Ascending aorta (tissue), 2 donors: ENCODE data around the gene ZFYVE28. TPM values are rescaled to one million over a fixed set of nuclear protein-coding genes. Genes with fewer than 3 reads are reported as not detected.

Experiments used
- DNase-seq, 2 donors: peaks; one replicate each; pipeline ENCODE4 v3.0.0-alpha.2; 2019; ENCODE audit warnings: low spot score in 2 of 2
- H3K27ac ChIP-seq, 2 donors: fragments of 200-600 bp; sonication (generic); one replicate each; pipeline ENCODE4 v1.5.1; 2016 to 2017; ENCODE audit warnings: mild to moderate bottlenecking in 1 of 2
- H3K27me3 ChIP-seq: fragments of 200-600 bp; sonication (generic); one replicate; pipeline ENCODE4 v1.5.1; 2017
- H3K36me3 ChIP-seq, 2 donors: fragments of 200-600 bp; sonication (generic); one replicate each; pipeline ENCODE4 v1.5.1; 2016
- H3K4me1 ChIP-seq, 2 donors: fragments of 200-600 bp; sonication (generic); one replicate each; pipeline ENCODE4 v1.5.1; 2016 to 2017; ENCODE audit warnings: mild to moderate bottlenecking in 1 of 2
- H3K4me3 ChIP-seq, 2 donors: fragments of 200-600 bp; sonication (generic); one replicate each; pipeline ENCODE4 v1.5.1; 2016 to 2017; ENCODE audit warnings: mild to moderate bottlenecking in 1 of 2
- H3K9me3 ChIP-seq, 2 donors: fragments of 200-600 bp; sonication (generic); one replicate each; pipeline ENCODE4 v1.5.1; 2016
- intact Hi-C: fragments of 100-400 bp; cut with DNase I; formaldehyde crosslinking; loops from one replicate; pipeline ENCODE4 v1.15.1; 2023
- total RNA-seq: library from RNA; depleted of rRNA; stranded (reverse); fragments of >200 nt; gene quantifications from one replicate; pipeline ENCODE4 v1.1.0, GENCODE V29; 2016
- TF ChIP-seq, protein P1 (sequence below), 3 experiments: fragments of 200-600 bp in 2 of 3; fragments of 450-650 bp in 1 of 3; sonication (generic) in 2 of 3; IDR thresholded peaks; one replicate each; pipeline ENCODE4 v1.5.1; 2016 to 2019; ENCODE audit warnings: antibody characterized with exemption in 3 of 3, mild to moderate bottlenecking in 1 of 3, moderate library complexity in 1 of 3

The ZFYVE28 gene
- total RNA-seq, 1 donor from 2014 or later, result 12.3 TPM

- DNase-seq, result peak; percentile 8 to 64
- Histone ChIP-seq H3K27ac (peak overlapping the region; percentile 95 to 96), H3K4me1 (peaks cover 48 to 73% of the 10 kb centered on the region in 2 donors), H3K4me3 (peak overlapping the region in 1 of 2 donors; percentile 98), H3K36me3 (peaks cover 0 to 16% of the 10 kb centered on the region in 2 donors), H3K9me3 (no peaks in the 10 kb centered on the region), H3K27me3 (no peaks in the 10 kb centered on the region)
- intact Hi-C loops, result no loop called here
- TF ChIP-seq, protein P1, sequence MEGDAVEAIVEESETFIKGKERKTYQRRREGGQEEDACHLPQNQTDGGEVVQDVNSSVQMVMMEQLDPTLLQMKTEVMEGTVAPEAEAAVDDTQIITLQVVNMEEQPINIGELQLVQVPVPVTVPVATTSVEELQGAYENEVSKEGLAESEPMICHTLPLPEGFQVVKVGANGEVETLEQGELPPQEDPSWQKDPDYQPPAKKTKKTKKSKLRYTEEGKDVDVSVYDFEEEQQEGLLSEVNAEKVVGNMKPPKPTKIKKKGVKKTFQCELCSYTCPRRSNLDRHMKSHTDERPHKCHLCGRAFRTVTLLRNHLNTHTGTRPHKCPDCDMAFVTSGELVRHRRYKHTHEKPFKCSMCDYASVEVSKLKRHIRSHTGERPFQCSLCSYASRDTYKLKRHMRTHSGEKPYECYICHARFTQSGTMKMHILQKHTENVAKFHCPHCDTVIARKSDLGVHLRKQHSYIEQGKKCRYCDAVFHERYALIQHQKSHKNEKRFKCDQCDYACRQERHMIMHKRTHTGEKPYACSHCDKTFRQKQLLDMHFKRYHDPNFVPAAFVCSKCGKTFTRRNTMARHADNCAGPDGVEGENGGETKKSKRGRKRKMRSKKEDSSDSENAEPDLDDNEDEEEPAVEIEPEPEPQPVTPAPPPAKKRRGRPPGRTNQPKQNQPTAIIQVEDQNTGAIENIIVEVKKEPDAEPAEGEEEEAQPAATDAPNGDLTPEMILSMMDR (IDR thresholded peaks at IDR 0.05), result no peak
These were observed 160.1 kb downstream of the ZFYVE28 start for GRCh38 chr4:2258091-2259035.

DNA sequence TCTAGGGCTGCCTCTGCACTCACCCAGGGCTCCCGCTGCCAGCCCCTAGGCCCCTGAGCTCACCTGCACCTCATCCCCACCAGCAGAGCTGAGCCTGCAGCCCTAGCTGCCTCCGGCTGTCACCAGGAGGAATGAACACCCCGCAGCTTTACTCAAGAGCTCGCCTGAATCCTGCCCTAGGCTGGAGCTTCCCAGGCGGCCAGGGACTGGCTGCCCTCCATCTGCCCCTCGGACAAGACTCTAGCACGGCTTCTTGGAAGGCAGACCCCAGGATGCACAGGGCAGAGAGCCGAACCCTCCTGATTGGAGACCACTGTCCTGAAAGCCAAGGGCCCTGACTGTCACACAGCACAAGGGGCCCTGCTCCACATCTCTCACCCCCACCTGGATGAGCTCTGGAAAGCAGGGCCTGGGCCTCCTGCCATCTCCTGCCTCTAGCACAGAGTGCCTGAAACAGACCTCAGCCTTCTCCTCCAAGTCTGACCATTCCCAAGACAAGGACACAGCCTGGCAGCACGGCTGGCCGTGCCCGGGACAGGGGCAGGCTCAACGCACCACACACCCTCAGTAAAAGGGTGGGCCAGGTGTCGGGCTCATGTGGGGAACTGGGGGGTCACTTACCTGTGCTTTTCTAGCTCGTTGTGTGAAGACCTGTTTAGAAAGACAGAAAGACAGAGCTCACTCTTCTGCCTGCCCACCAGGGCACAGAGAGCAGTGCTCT, 160.9 kb downstream of the ZFYVE28 start:
- intact Hi-C loops, result loop anchor here (2.0 kb wide), 1 partner anchor 1035 kb away; the partner anchor contains the start of gene RGS12

GRCh38 chr4:2256781-2257191, 161.7 kb downstream of the ZFYVE28 start:
- peak; percentile 71 to 79 for DNase-seq
- intact Hi-C loops, result loop anchor here (2.0 kb wide), 1 partner anchor 1036 kb away; the partner anchor contains the start of gene RGS12
- TF ChIP-seq, protein P1 (IDR thresholded peaks at IDR 0.05), result no peak
- no peaks in the 10 kb centered on the region for H3K9me3 ChIP-seq
- H3K4me3 ChIP-seq, result peak overlapping the region; percentile 24 to 98
- H3K4me1 ChIP-seq, result peaks cover 48 to 68% of the 10 kb centered on the region in 2 donors
- peaks cover 12 to 32% of the 10 kb centered on the region in 2 donors for H3K36me3 ChIP-seq
- peak overlapping the region; percentile 95 to 96 for H3K27ac ChIP-seq
- no peaks in the 10 kb centered on the region for H3K27me3 ChIP-seq

More for the DNA sequence above, 160.9 kb downstream of the ZFYVE28 start:
- peak; percentile 8 to 63 for DNase-seq
- H3K27ac ChIP-seq, result peak overlapping the region; percentile 95 to 96
- H3K36me3 ChIP-seq, result peaks cover 6 to 24% of the 10 kb centered on the region in 2 donors
- no peaks in the 10 kb centered on the region for H3K9me3 ChIP-seq
- TF ChIP-seq, protein P1 (IDR thresholded peaks at IDR 0.05), result no peak
- no peaks in the 10 kb centered on the region for H3K27me3 ChIP-seq
- H3K4me3 ChIP-seq, result peak overlapping the region; percentile 24 to 98
- H3K4me1 ChIP-seq, result peaks cover 48 to 68% of the 10 kb centered on the region in 2 donors

DNA sequence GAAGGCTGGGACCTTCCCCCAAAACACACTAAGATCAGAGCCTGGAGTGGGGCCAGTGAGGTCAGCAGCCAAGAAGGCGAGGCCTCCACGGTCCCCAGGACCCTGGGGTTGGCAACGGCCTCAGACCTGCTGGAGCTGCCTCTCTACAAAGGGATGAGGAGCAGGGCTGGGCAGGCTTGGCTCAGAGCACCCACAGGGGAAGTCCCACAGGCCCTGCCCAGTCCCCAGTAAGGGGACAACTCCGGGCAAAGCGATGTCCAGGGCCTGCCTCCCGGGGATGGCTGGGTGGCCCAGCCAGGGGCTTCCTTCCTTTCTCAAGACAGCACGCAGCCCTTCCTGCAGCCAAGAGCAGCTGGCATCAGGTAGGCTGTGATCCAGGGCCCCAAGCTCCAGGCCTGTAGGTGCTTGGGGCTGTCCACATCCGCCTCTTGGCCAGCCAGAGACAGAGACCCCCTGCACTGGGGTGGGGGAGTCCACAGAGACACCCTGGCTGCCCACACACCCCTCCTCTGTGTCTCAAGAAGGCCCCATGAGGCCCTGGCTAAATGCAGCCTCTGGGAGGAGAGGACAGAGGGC, 162.2 kb downstream of the ZFYVE28 start:
- DNase-seq, result peak; percentile 23 to 68
- Histone ChIP-seq H3K4me1 (peaks cover 48 to 68% of the 10 kb centered on the region in 2 donors), H3K4me3 (peak overlapping the region; percentile 26 to 98), H3K36me3 (peaks cover 15 to 37% of the 10 kb centered on the region in 2 donors), H3K27ac (peak overlapping the region; percentile 95 to 96), H3K9me3 (no peaks in the 10 kb centered on the region), H3K27me3 (no peaks in the 10 kb centered on the region)
- TF ChIP-seq, protein P1 (IDR thresholded peaks at IDR 0.05), result no peak
- intact Hi-C loops, result loop anchor here (2.0 kb wide), 1 partner anchor 1037 kb away; the partner anchor contains the start of gene RGS12
